ENCODE measurements around the gene ASXL1. TPM values are rescaled to one million over a fixed set of nuclear protein-coding genes. Genes with fewer than 3 reads are reported as not detected.

Gene ASXL1
- total RNA-seq, 1 experiment from 2014 or later, result 69.9 TPM

DNA sequence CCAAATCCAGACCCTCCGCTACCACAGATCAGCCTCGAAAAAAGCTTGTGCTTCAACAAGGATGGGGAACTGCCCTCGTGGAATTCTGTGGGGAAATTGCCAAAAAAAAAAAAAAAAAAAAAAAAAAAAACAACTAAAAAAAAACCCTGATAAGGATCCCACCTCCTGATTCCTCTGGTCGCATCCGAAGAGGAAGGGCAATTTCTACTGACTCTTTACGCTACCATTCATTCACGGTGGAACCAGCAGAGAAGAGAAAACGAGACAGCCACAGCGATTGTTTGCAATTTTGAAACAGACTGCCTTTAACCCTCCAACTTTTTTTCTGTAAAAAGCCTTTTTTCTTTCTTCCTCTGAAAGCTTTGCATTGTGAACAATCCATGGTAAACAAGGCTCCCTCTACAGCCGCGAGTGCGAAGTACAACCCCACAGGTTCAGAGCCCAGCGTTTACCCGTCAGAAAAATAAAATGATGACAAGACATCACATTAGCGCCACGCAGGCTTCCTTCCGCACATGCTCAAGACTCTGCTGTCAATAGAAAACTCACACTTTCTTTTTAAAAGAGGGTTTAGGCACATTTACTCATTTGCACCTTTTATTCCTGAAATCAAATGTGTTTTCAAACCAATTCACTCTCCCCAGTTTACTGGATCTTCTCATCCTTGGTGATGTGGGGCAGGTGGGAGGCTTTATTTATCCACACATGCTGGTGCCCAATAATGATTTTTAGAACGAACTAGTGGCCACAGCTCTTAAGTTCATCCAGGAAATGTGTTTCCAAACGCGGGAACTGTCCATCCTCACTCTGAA lies 127.0 kb downstream of the ASXL1 start:
- Mint-ChIP-seq H3K27ac (ENCODE audit: low read depth, unreplicated experiment) (no peak overlapping the region), H3K9me3 (ENCODE audit: unreplicated experiment) (no peaks in the 10 kb centered on the region), H3K4me1 (ENCODE audit: insufficient read depth, unreplicated experiment) (peaks cover 8% of the 10 kb centered on the region), H3K27me3 (ENCODE audit: insufficient read depth, unreplicated experiment) (peaks cover 37% of the 10 kb centered on the region), H3K36me3 (ENCODE audit: insufficient read depth, unreplicated experiment) (no peaks in the 10 kb centered on the region), H3K4me3 (ENCODE audit: unreplicated experiment) (peak overlapping the region; percentile 75)
- no TSS peak for BruUV-seq (replicated peaks)
- intact Hi-C loops (cut with micrococcal nuclease), result loop anchor here (2.0 to 5.0 kb wide), 2 partner anchors 148 to 278 kb away; partner anchors contain the start of genes PLAGL2 and POFUT1
- DNase-seq (ENCODE audit: unreplicated experiment), result peak; percentile 79
- ChIA-PET POLR2A (interaction anchor here (0.6 to 1.7 kb wide), 7 partner anchors 13 to 283 kb away, joined by 3 to 7 read pairs (median 3); no protein-coding TSS in a partner anchor), CTCF (interaction anchor here (0.5 to 2.1 kb wide), 20 partner anchors 9 to 314 kb away, joined by 3 to 10 read pairs (median 3); no protein-coding TSS in a partner anchor)
- TF ChIP-seq, protein P1, sequence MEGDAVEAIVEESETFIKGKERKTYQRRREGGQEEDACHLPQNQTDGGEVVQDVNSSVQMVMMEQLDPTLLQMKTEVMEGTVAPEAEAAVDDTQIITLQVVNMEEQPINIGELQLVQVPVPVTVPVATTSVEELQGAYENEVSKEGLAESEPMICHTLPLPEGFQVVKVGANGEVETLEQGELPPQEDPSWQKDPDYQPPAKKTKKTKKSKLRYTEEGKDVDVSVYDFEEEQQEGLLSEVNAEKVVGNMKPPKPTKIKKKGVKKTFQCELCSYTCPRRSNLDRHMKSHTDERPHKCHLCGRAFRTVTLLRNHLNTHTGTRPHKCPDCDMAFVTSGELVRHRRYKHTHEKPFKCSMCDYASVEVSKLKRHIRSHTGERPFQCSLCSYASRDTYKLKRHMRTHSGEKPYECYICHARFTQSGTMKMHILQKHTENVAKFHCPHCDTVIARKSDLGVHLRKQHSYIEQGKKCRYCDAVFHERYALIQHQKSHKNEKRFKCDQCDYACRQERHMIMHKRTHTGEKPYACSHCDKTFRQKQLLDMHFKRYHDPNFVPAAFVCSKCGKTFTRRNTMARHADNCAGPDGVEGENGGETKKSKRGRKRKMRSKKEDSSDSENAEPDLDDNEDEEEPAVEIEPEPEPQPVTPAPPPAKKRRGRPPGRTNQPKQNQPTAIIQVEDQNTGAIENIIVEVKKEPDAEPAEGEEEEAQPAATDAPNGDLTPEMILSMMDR (IDR thresholded peaks at IDR 0.05; ENCODE audit: unreplicated experiment), result peak; percentile 87

DNA sequence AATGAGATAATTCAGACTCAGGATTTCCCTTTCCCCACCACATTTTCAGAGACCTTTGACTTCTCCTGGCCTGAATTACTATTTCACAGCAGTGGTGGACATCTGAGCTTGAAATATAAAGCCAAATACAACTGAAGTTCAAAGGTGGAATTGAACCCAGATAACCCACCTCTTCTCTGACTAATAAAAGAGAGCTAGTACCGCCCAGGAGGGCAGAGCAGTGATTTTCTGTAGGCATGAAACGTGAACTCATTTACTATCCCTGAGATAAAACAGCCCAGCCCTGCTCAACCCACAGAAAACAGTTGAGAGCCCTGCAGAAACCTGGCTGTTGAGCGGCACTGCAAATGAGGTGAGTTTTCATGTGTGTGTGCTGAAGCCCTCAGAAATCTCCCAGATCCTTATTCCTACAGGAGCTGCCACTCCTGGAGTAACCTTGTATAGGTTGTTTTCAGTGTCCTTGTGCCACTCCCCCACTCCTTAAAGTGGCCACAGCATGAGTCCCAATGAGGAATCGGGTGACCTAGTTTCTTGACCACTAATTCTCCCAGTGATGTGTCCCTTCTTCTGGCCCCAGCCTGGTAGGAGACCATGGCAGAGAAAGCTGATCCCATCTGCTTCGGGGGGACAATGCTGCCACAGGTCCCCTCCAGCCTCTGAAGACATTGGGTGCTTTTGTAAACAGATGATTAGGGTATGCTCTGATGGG lies 127.8 kb downstream of the ASXL1 start:
- H3K36me3 Mint-ChIP-seq (ENCODE audit: insufficient read depth, unreplicated experiment), result no peaks in the 10 kb centered on the region
- no peak overlapping the region for H3K4me3 Mint-ChIP-seq (ENCODE audit: unreplicated experiment)
- no peak for DNase-seq (ENCODE audit: unreplicated experiment)
- peaks cover 37% of the 10 kb centered on the region for H3K27me3 Mint-ChIP-seq (ENCODE audit: insufficient read depth, unreplicated experiment)
- no peaks in the 10 kb centered on the region for H3K9me3 Mint-ChIP-seq (ENCODE audit: unreplicated experiment)
- H3K4me1 Mint-ChIP-seq (ENCODE audit: insufficient read depth, unreplicated experiment), result peaks cover 8% of the 10 kb centered on the region
- POLR2A ChIA-PET, result interaction anchor here (0.6 to 1.7 kb wide), 4 partner anchors 121 to 284 kb away, joined by 3 to 7 read pairs (median 3); no protein-coding TSS in a partner anchor
- no TSS peak for BruUV-seq (replicated peaks)
- TF ChIP-seq, protein P1 (IDR thresholded peaks at IDR 0.05; ENCODE audit: unreplicated experiment), result no peak
- intact Hi-C loops (cut with micrococcal nuclease), result loop anchor here (2.0 to 5.0 kb wide), 2 partner anchors 149 to 279 kb away; partner anchors contain the start of genes PLAGL2 and POFUT1
- CTCF ChIA-PET, result interaction anchor here (0.6 to 2.1 kb wide), 13 partner anchors 12 to 716 kb away, joined by 3 to 10 read pairs (median 3); no protein-coding TSS in a partner anchor
- H3K27ac Mint-ChIP-seq (ENCODE audit: low read depth, unreplicated experiment), result no peak overlapping the region

DNA sequence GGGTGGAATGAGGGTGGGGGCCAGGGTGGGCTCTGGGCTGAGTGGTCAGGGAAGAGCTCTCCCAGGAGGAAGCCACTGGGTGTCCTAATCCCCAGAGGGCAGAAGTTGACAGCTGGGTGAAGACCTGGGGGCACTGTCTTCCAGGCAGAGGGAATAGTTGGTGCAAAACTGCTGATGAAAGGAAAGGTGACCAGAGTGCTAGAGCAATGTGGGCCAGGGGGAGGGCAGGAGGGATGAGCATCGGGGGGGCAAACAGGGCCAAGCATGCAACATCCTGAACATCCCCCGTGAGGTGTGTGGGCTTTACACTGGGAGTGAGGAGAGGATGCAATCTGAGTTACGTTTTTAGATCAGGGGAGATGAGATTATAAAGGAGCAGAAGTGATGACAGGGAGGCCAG lies 129.2 kb downstream of the ASXL1 start:
- BruUV-seq (replicated peaks), result no TSS peak
- intact Hi-C loops (cut with micrococcal nuclease), result loop anchor here (5.0 kb wide), 1 partner anchor 150 kb away; no protein-coding TSS in a partner anchor
- ChIA-PET CTCF (interaction anchor here (0.6 kb wide), 1 partner anchor 32 kb away, joined by 3 read pairs; no protein-coding TSS in a partner anchor), POLR2A (no interaction called here)
- Mint-ChIP-seq H3K27ac (ENCODE audit: low read depth, unreplicated experiment) (no peak overlapping the region), H3K4me1 (ENCODE audit: insufficient read depth, unreplicated experiment) (peaks cover 8% of the 10 kb centered on the region), H3K27me3 (ENCODE audit: insufficient read depth, unreplicated experiment) (peaks cover 37% of the 10 kb centered on the region), H3K9me3 (ENCODE audit: unreplicated experiment) (no peaks in the 10 kb centered on the region), H3K36me3 (ENCODE audit: insufficient read depth, unreplicated experiment) (no peaks in the 10 kb centered on the region), H3K4me3 (ENCODE audit: unreplicated experiment) (no peak overlapping the region)
- DNase-seq (ENCODE audit: unreplicated experiment), result no peak
- TF ChIP-seq, protein P1 (IDR thresholded peaks at IDR 0.05; ENCODE audit: unreplicated experiment), result no peak
